A673 (cell line): ENCODE results near the gene LRRC46. TPM values are rescaled to one million over a fixed set of nuclear protein-coding genes. Genes with fewer than 3 reads are reported as not detected.

Source experiments
- BruUV-seq: library from RNA; stranded (reverse); fragments of 400-500 nt; replicated peaks from 2 replicates; lab custom pipeline; 2021; lab: Mats Ljungman, UMichigan
- CTCF ChIA-PET: fragments of 300-600 bp; sonication (Branson Sonifier 250); formaldehyde crosslinking; loops from one replicate; lab custom pipeline; 2022; ENCODE audit warnings: antibody characterized with exemption; lab: Charles Lee
- POLR2A ChIA-PET: fragments of 300-600 bp; sonication (Branson Sonifier 250); formaldehyde crosslinking; loops from one replicate; lab custom pipeline; 2022; ENCODE audit warnings: antibody characterized with exemption; ENCODE audit not compliant: low non-redundant PET; lab: Charles Lee
- DNase-seq: peaks from one replicate; pipeline ENCODE4 v3.0.0-alpha.2; 2015; ENCODE audit warnings: low spot score
- H3K27ac ChIP-seq: fragments of 200-600 bp; sonication (generic); 2 replicates; pipeline ENCODE4 v1.5.1; 2016; ENCODE audit warnings: mixed run types, low read depth, mild to moderate bottlenecking, mixed read lengths, antibody characterized with exemption, low read length; ENCODE audit not compliant: poor library complexity, severe bottlenecking
- H3K27me3 ChIP-seq: fragments of 200-600 bp; sonication (generic); replicated peaks from 2 replicates; pipeline ENCODE4 v1.6.1; 2017; ENCODE audit warnings: mixed run types, low read depth, mild to moderate bottlenecking, mixed read lengths, antibody characterized with exemption, low read length; ENCODE audit not compliant: insufficient read depth, poor library complexity
- H3K36me3 ChIP-seq: fragments of 200-600 bp; sonication (generic); 2 replicates; pipeline ENCODE4 v1.6.1; 2016; ENCODE audit warnings: mixed run types, mild to moderate bottlenecking, mixed read lengths, antibody characterized with exemption, low read length; ENCODE audit not compliant: insufficient read depth, poor library complexity, severe bottlenecking
- H3K4me1 ChIP-seq: fragments of 200-600 bp; sonication (generic); 2 replicates; pipeline ENCODE4 v1.6.1; 2017; ENCODE audit warnings: mixed run types, mild to moderate bottlenecking, mixed read lengths, antibody characterized with exemption, low read length; ENCODE audit not compliant: insufficient read depth, poor library complexity, severe bottlenecking
- H3K4me3 ChIP-seq: fragments of 200-600 bp; sonication (generic); 2 replicates; pipeline ENCODE4 v1.5.1; 2016; ENCODE audit warnings: low read depth, mixed run types, mild to moderate bottlenecking, mixed read lengths, low read length; ENCODE audit not compliant: poor library complexity, severe bottlenecking
- H3K9me3 ChIP-seq: fragments of 200-600 bp; sonication (generic); 2 replicates; pipeline ENCODE4 v1.6.1; 2016; ENCODE audit warnings: mixed run types, low read depth, mild to moderate bottlenecking, mixed read lengths, antibody characterized with exemption, low read length; ENCODE audit not compliant: poor library complexity, severe bottlenecking
- EZH2 ChIP-seq: fragments of 200-600 bp; sonication (generic); IDR thresholded peaks from 2 replicates; pipeline ENCODE4 v1.6.1; 2017; ENCODE audit warnings: borderline replicate concordance, low read depth, mild to moderate bottlenecking, mixed read lengths, antibody characterized with exemption, low read length; ENCODE audit not compliant: poor library complexity, severe bottlenecking
- intact Hi-C: fragments of 100-400 bp; cut with micrococcal nuclease; formaldehyde crosslinking; loops from one replicate; pipeline ENCODE4 v1.10.0; 2022; ENCODE audit not compliant: unreplicated experiment
- total RNA-seq: library from RNA; stranded (reverse); gene quantifications from 2 replicates; pipeline ENCODE4 v1.2.3, GENCODE V29; 2021
- TF ChIP-seq, protein P1 (sequence below): fragments of 300-800, 200-600 bp; sonication (generic); conservative IDR thresholded peaks from 2 replicates; pipeline ENCODE4 v1.5.1; 2017; ENCODE audit warnings: low read depth, mild to moderate bottlenecking, antibody characterized with exemption, low read length, moderate library complexity, mixed read lengths

Gene LRRC46
- total RNA-seq, 1 experiment from 2014 or later = 1.1 TPM

DNA sequence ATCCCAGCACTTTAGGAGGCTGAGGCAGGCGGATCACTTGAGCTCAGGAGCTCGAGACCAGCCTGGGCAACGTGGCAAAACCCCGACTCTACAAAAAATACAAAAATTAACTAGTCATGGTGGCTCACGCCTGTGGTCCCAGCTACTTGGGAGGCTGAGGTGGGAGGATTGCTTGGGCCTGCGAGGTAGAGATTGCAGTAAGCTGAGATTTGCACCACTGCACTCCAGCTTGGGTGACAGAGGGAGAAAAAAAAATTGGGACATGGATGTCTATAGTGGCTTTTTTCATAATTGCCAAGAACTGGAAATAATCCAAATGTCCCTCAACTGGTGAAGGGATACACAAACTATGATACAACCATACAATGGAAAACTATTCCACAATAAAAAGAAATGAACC lies 38.5 kb upstream of the LRRC46 start:
- TF ChIP-seq, protein P1, sequence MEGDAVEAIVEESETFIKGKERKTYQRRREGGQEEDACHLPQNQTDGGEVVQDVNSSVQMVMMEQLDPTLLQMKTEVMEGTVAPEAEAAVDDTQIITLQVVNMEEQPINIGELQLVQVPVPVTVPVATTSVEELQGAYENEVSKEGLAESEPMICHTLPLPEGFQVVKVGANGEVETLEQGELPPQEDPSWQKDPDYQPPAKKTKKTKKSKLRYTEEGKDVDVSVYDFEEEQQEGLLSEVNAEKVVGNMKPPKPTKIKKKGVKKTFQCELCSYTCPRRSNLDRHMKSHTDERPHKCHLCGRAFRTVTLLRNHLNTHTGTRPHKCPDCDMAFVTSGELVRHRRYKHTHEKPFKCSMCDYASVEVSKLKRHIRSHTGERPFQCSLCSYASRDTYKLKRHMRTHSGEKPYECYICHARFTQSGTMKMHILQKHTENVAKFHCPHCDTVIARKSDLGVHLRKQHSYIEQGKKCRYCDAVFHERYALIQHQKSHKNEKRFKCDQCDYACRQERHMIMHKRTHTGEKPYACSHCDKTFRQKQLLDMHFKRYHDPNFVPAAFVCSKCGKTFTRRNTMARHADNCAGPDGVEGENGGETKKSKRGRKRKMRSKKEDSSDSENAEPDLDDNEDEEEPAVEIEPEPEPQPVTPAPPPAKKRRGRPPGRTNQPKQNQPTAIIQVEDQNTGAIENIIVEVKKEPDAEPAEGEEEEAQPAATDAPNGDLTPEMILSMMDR = no peak
- no peak for TF ChIP-seq EZH2
- ChIA-PET CTCF (no interaction called here), POLR2A (no interaction called here)
- Histone ChIP-seq H3K27me3 (peaks cover 48% of the 10 kb centered on the region), H3K36me3 (no peaks in the 10 kb centered on the region), H3K9me3 (no peaks in the 10 kb centered on the region), H3K4me3 (no peak overlapping the region), H3K4me1 (no peaks in the 10 kb centered on the region), H3K27ac (no peak overlapping the region)
- intact Hi-C loops = no loop called here
- BruUV-seq = no TSS peak
- no peak for DNase-seq

DNA sequence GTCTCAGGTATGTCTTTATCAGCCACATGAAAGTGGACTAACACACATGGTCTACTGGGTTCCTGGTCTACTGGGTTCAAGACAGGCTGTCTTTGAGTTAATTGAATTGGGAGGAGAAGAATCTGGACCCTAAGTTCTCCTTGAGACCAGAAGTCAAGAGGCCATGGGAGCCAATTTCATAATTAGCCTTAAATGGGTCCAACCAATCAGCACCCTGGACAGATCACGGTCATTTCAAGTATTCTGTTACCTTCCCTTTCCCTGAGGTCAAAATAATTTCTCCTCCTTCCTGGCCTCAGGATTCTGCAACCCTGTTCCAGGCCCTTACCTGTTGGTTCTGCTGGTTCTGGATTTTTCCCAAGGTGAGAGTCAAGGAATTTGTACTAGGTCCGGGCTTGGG lies 33.7 kb upstream of the LRRC46 start:
- BruUV-seq = no TSS peak
- no peak for DNase-seq
- Histone ChIP-seq H3K4me3 (no peak overlapping the region), H3K36me3 (no peaks in the 10 kb centered on the region), H3K4me1 (no peaks in the 10 kb centered on the region), H3K9me3 (no peaks in the 10 kb centered on the region), H3K27me3 (peaks cover 6% of the 10 kb centered on the region), H3K27ac (no peak overlapping the region)
- TF ChIP-seq, protein P1 = no peak
- TF ChIP-seq EZH2 = no peak
- CTCF ChIA-PET = interaction anchor here (0.6 kb wide), 1 partner anchor 45 kb away, joined by 5 read pairs; no protein-coding TSS in a partner anchor
- POLR2A ChIA-PET = no interaction called here
- intact Hi-C loops = no loop called here

DNA sequence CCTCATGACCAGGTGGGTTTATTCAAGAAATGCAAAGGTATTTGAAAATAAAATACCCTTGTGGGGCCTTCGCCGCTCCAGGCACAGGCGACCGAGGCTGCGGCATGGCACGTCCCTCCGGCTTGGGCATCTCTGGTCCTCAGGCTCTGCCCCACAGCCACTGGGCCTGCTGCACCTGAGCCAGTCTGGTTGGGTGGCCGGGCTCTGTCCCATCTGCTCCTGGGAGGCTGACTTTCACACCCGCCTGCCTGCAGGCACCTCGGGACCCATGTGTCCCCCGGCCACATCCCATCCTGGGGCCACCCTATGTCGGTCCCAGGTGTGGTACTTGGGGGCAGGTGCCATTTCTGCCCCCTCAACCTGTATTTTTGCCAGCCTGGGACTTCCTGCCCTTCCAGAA lies 30.8 kb upstream of the LRRC46 start:
- H3K4me1 ChIP-seq = no peaks in the 10 kb centered on the region
- no peak overlapping the region for H3K4me3 ChIP-seq
- intact Hi-C loops = no loop called here
- no peak overlapping the region for H3K27ac ChIP-seq
- ChIA-PET POLR2A (no interaction called here), CTCF (no interaction called here)
- H3K27me3 ChIP-seq = no peaks in the 10 kb centered on the region
- TF ChIP-seq, protein P1 = no peak
- TF ChIP-seq EZH2 = no peak
- DNase-seq = no peak
- H3K36me3 ChIP-seq = no peaks in the 10 kb centered on the region
- H3K9me3 ChIP-seq = no peaks in the 10 kb centered on the region
- BruUV-seq = no TSS peak
